Fibroblast of upper back skin (primary cell): ENCODE measurements around the gene FAM185A.
A peak's percentile ranks its signal among the peaks of the same experiment; 100 is the strongest.
"Not testable (repeated sequence)": the region's sequence is repeated elsewhere in the genome, so short reads cannot be mapped to it uniquely, and the experiment has no call there.

ENCODE experiments used
- DNase-seq: peaks from one replicate; pipeline ENCODE4 v3.0.0-alpha.2; 2013

The FAM185A gene

GRCh38 chr7:102833343-102833742, 84.5 kb downstream of the FAM185A start:
- DNase-seq = no peak

GRCh38 chr7:102834466-102834865, 85.7 kb downstream of the FAM185A start:
- no peak for DNase-seq

DNA sequence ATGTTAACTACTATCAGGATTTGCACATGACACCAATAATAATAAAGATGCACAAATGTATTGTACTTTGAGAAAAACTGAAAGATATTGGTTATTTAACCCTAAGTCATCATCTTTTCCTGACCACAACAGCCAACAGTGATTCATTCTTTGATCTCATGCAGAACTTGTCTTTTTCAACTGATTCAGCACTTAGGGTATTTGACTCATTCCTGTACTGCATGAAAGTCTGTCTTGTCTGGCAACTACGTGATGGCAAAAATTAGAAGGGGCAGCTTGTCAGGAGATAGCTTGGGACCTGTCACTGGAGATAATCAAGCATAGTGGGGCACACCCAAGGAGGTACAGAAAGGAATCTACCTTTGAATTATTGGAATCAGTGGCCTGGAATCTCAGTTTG, 86.2 kb downstream of the FAM185A start:
- peak; percentile 84 for DNase-seq

DNA sequence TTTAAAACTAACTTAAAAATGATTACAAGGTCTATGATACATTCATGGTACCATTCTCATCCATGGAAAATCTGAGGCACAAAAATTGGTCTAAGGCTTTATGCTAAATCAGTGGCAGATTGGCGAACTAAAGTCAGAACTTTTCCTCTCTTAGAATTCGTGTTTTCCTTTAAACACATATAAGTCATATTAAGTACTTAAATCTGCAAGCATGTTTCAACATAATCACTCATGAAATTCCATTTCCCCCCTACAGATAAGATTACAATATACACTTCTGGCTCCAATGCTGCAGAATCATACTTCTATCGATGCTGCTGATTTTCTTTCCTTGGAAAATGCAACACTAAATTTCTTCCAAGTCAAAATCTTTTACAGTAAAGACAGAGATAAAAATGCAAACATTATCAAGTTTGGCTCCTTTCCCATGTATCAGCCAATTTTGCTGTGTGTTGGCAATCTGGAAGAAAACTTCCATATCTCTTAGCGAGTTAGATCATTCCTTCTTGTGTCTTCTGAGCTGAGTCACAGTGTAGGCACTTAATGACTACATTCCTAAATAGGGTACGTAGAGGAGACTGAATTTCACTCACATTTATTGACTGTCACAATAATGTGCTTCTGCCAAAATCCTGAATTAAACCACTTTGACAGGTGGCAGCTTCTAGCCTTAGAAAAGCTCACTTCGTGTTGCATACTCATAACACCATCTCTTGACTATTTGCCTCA, 87.6 kb downstream of the FAM185A start:
- peak; percentile 92 for DNase-seq

DNA sequence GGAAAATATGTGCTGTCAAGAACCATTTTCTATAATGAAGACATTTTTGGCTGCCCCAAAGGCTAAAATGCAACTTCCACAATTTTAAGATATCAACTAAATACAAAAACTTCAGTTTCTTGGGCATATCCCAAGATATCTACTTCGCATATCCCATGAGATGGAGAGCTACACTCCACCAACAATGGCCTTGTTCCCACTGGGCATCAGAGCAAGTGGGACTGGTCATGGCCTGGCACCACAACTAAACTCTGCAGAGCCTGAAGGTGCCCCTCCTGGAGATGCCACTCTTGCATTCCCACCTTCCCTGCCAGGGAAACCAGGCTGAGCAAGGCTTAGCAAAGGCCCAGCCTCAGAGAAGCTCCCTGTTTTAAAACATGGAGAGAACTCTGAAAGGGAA, 88.2 kb downstream of the FAM185A start:
- no peak for DNase-seq

GRCh38 chr7:102837802-102838201, 89.0 kb downstream of the FAM185A start:
- no peak for DNase-seq

DNA sequence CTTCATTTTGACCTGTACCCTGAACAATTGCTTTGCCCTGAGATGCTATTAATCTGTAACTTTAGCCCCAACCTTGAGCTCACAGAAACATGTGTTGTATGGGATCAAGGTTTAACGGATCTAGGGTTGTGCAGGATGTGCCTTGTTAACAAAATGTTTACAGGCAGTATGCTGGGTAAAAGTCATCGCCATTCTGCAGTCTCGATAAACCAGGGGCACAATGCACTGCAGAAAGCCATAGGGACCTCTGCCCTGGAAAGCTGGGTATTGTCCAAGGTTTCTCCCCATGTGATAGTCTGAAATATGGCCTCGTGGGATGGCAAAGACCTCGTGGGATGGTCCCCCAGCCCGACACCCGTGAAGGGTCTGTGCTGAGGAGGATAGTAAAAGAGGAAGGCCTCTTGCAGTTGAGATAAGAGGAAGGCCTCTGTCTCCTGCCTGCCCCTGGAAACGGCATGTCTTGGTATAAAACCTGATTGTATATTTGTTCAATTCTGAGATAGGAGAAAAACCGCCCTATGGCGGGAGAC, 89.8 kb downstream of the FAM185A start:
- not testable (repeated sequence) for DNase-seq

DNA sequence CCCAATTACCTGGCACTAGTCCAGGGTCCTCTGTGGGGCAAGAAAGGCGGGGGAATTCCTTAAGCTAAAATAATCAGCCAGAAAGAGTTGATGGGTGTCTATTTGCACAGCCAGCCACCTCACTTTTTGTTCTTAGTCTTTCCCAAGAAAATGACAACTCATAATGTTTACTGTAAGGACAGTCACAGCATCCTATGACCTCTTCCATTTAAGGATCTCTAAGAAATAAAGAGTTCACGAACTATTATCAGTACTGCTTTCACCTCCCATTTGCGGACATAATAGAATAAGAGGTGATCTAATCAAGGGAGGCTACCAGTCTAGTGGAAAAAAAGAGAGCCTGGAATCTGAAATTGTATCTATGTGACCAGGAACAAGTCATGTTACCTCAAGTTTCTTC, 91.6 kb downstream of the FAM185A start:
- DNase-seq = no peak

GRCh38 chr7:102841290-102841689, 92.5 kb downstream of the FAM185A start:
- no peak for DNase-seq

- DNase-seq = no peak
These were observed 93.5 kb downstream of the FAM185A start for GRCh38 chr7:102842284-102842683.

- DNase-seq = no peak
These were observed 95.1 kb downstream of the FAM185A start for GRCh38 chr7:102843850-102844249.

DNA sequence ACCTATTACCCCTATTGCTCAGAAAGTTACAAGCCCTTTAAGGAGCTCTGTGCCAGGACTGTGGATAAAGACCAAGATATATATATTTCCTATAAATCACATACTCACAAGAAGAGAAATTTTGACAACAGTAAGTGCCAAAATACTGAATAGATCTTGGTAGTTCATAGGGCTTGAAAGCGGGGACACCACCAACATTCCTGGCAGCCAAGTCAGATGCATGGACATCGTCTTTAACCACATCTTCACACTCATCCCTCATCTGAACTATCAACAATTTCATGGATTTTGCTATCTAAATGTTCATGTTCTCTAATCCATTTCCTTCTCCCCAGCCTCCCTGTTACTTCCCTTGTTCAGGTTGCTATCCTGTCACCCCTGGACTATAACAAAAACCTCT, 96.5 kb downstream of the FAM185A start:
- peak; percentile 46 for DNase-seq

- peak; percentile 79 for DNase-seq
These were observed 100.3 kb downstream of the FAM185A start for GRCh38 chr7:102849079-102849478.

DNA sequence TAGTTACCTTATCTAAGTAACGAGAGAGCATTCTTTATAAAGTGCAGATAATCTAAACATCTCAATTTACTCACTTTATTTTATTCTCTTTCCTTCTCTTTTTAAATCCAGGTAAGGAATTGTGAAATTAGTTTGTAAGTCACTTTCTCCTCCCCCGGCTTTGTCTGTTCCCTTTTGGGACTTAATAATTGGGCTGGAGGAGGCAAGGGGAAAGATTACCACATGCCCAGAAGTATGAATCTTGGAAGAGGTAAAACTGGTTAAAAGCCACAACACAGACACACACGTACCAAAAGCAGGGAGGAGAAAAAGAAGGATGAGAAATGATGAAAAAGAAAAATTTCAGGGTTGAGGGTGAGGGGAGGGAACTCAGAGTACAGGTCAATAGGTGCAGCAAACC, 100.7 kb downstream of the FAM185A start:
- no peak for DNase-seq

- DNase-seq = no peak
These were observed 107.2 kb downstream of the FAM185A start for GRCh38 chr7:102856036-102856435.
